Measurements from ENCODE around the gene OTOP3.

Gene OTOP3

DNA sequence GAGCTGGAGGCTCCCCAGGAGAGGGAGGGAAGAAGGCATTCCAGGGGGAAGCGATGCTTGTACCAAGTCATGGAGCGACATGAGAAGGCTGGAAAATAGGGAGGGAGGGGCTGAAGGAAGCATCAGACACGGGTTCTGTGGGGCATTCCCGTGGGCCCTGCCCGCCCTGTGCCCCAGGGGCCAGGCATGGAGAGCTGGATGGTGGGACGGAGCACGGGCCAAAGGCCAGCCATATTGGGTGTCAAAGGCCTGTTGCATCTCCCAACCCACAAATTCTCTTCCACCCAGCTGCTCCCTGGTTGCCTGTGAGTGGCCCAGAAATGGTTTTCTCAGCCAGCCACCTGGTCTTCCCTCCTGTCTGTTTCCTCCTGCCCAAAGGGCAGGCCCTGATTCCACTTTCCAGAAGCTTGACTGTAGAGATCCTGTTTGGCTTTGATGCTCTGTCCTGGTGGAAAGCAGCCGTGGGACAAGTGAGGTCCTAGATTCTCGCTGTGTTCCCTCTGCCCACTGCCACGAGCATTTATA is 54.9 kb downstream of the OTOP3 start:
- no peak for DNase-seq

- no peak for DNase-seq
Measured at GRCh38 chr17:74992223-74992622, 56.5 kb downstream of the OTOP3 start.

DNA sequence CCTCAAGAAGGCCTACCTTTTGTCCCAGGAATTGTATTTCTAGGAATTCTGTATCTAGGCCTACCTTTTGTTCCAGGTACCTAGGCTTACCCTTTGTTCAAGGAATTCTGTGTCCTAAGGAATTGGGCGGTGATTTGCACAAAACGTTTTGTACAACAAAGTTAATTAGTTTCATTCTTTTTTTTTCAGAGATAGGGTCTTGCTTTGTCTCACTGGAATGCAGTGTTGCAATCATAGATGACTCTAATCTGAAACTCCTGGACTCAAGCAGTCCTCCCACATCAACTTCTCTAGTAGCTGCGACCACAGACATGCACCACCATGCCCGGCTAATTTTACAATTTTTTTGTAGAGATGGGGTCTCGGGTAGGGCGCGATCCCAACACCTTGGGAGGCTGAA is 58.7 kb downstream of the OTOP3 start:
- no peak for DNase-seq

DNA sequence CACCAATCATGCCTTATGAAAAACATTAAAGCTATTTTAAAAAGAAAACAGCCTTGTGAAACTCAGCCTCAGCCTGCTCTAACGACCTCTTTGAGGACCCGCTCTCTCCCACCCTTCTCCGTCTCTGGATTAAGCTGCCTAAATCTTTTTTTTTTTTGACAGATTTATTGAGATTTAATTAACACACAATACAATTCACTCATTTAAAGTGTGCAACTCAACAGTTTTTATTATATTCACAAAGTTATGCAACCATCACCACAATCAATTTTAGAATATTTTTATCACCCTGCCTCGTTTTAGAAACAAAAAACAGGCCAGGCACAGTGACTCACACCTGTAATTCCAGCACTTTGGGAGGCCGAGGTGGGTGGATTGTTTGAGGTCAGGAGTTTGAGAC is 60.1 kb downstream of the OTOP3 start:
- DNase-seq = no peak

DNA sequence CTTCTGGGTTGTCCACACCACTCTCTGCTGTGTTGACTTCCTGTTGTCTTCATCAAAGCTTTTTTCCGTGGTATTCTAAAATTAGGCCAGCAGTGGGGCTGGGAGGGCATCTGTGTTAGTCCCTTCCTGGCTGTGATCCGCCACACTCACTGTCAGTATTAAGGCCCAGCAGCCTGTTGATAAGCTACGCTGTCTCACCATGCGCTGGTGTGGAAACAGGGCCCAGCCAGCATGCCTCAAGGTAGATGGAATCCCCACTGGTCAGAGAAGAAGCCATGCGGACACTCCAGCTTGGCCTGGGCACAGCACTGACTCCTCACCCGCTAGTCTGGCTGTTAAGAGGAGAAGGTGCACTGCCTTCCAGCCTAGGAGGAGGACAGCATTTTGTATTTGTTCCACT is 63.1 kb downstream of the OTOP3 start:
- no peak for DNase-seq

DNA sequence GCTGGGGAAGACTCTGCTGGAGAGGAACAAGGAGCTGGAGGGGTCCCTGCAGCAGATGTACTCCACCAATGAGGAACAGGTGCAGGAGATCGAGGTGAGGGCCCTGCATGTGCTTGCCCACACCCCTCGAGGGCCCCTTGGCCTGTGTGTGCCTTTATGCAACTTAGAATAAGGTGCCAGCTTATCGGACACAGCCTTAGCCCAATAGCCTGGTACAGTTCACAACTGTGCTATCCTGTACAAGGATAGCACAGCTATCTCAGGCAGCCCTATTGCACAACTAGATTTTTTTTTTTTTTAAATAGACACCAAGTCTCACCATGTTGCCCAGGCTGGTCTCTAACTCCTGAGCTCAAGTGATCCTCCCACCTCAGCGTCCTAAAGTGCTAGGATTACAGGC is 63.8 kb downstream of the OTOP3 start:
- no peak for DNase-seq
